ENCODE results near the gene TBC1D2B.
A peak's percentile ranks its signal among the peaks of the same experiment; 100 is the strongest.

The TBC1D2B gene

GRCh38 chr15:78093242-78094020, 15.9 kb upstream of the TBC1D2B start:
- no peak for DNase-seq

GRCh38 chr15:78092261-78093041, 14.9 kb upstream of the TBC1D2B start, which contains the start of gene SH2D7:
TSS of gene SH2D7 (plus strand) at chr15:78092561. CDS start at chr15:78092585, 24 bp downstream.
- no peak for DNase-seq

GRCh38 chr15:78090422-78091063, 13.0 kb upstream of the TBC1D2B start:
- no peak for DNase-seq

GRCh38 chr15:78088773-78089080, 11.2 kb upstream of the TBC1D2B start:
- DNase-seq, result no peak

- DNase-seq, result peak; percentile 85 to 91 (median 85)
These were observed 10.7 kb upstream of the TBC1D2B start for GRCh38 chr15:78087951-78088772.

GRCh38 chr15:78085928-78086327, 8.4 kb upstream of the TBC1D2B start:
- DNase-seq, result peak in 1 of 3 donors; percentile 42

- DNase-seq, result no peak
These were observed 6.9 kb upstream of the TBC1D2B start for GRCh38 chr15:78084449-78084750.

- DNase-seq, result no peak
These were observed 6.4 kb upstream of the TBC1D2B start for GRCh38 chr15:78083687-78084448.

GRCh38 chr15:78083186-78083585, 5.7 kb upstream of the TBC1D2B start:
- no peak for DNase-seq

GRCh38 chr15:78082743-78083110, 5.2 kb upstream of the TBC1D2B start:
- DNase-seq, result no peak

- peak; percentile 93 to 98 (median 96) for DNase-seq
These were observed 4.7 kb upstream of the TBC1D2B start for GRCh38 chr15:78082106-78082742.

GRCh38 chr15:78080088-78080460, 2.6 kb upstream of the TBC1D2B start:
- no peak for DNase-seq

GRCh38 chr15:78079298-78080087, 2.0 kb upstream of the TBC1D2B start:
- no peak for DNase-seq

- DNase-seq, result no peak
These were observed 330 bp upstream of the TBC1D2B start for GRCh38 chr15:78077871-78078210.

GRCh38 chr15:78076231-78077052, 1.1 kb downstream of the TBC1D2B start:
- DNase-seq, result no peak

GRCh38 chr15:78075490-78076230, 1.9 kb downstream of the TBC1D2B start:
- peak in 2 of 3 donors; percentile 31 to 34 for DNase-seq

GRCh38 chr15:78073046-78073787, 4.3 kb downstream of the TBC1D2B start:
- DNase-seq, result peak; percentile 58 to 87 (median 73)

- peak; percentile 77 to 92 (median 82) for DNase-seq
These were observed 5.2 kb downstream of the TBC1D2B start for GRCh38 chr15:78072080-78072892.
